Measurements from ENCODE around the gene RAB40B.

GRCh38 chr17:82630212-82630611 lies 68.3 kb downstream of the RAB40B start:
- TF ChIP-seq CTCF (IDR thresholded peaks at IDR 0.05) (no peak), EZH2 (IDR thresholded peaks at IDR 0.05; ENCODE audit: borderline replicate concordance, insufficient read depth, low read depth, low read length, poor library complexity, severe bottlenecking) (no peak)

Data from B cell (primary cell).